ENCODE data around the gene IL1RAPL1.
"Not testable (repeated sequence)": the region's sequence is repeated elsewhere in the genome, so short reads cannot be mapped to it uniquely, and the experiment has no call there.

IL1RAPL1 gene

GRCh38 chrX:28626515-28626914 lies 39.3 kb downstream of the IL1RAPL1 start:
- no peak for DNase-seq (ENCODE audit: low read depth in 2 of 2)

DNA sequence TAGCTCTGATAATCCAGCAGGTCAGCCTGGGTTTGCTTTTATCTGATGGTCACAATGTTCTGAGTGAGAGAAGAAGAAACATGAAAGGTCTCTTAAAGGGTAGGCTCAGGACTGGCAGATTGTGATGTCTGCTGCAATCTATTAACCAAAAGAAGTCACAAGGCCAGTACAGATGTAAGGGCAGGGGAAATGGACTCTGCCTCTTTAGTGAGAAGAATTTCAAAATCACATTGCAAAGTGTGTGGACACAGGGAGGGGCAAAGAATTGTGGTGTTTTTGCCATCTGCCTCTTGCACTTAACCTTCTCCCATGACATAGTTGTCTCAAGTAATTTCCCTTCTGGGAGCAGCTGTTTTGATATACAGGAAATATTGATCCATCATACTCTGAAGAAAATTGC lies 40.9 kb downstream of the IL1RAPL1 start:
- DNase-seq (ENCODE audit: low read depth in 2 of 2), result no peak

DNA sequence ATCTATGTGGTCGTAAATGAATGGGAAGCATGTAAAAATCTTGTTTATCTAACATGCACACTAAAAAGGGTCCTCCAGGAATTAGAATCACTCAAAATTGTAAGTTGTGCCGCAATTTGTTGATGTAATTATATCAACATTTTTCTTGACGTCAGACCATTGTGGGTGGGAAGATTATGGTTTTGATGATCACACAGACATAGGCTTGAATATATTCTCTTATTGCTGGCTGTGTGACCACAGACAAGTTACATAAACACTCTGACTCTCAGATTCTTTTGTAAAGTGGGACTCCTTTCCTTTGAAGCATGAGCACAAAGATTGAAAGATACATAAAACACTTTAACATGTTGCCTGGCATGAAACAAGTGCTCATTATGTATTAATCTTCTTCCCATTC lies 51.5 kb downstream of the IL1RAPL1 start:
- DNase-seq (ENCODE audit: low read depth in 2 of 2), result no peak

GRCh38 chrX:28639451-28639850 lies 52.2 kb downstream of the IL1RAPL1 start:
- DNase-seq (ENCODE audit: low read depth in 2 of 2), result no peak

DNA sequence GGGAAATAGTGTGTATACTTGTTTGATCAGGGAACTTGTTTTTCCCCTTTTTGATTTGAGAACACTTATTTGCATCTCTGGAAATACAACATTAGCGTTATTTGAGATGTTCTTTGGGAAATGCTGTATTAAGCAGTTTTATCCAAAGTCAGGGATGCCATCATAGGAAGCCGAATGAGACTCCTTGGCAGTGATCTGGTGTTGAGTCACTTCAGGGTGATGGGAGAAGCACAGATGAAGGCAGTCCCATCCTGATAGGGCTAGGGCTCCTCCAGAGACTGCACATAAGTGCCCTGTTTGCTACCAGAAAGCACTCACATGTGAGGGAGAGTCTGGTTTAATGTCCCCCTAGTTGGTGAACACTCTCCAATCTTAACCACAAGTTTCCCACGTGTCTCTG lies 62.3 kb downstream of the IL1RAPL1 start:
- no peak for DNase-seq (ENCODE audit: low read depth in 2 of 2)

- no peak for DNase-seq (ENCODE audit: low read depth in 2 of 2)
Measured at GRCh38 chrX:28651186-28651585, 63.9 kb downstream of the IL1RAPL1 start.

GRCh38 chrX:28659269-28659668 lies 72.0 kb downstream of the IL1RAPL1 start:
- DNase-seq (ENCODE audit: low read depth in 2 of 2), result no peak

- DNase-seq (ENCODE audit: low read depth in 2 of 2), result no peak
Measured at GRCh38 chrX:28665778-28666177, 78.5 kb downstream of the IL1RAPL1 start.

GRCh38 chrX:28668303-28668702 lies 81.1 kb downstream of the IL1RAPL1 start:
- no peak for DNase-seq (ENCODE audit: low read depth in 2 of 2)

DNA sequence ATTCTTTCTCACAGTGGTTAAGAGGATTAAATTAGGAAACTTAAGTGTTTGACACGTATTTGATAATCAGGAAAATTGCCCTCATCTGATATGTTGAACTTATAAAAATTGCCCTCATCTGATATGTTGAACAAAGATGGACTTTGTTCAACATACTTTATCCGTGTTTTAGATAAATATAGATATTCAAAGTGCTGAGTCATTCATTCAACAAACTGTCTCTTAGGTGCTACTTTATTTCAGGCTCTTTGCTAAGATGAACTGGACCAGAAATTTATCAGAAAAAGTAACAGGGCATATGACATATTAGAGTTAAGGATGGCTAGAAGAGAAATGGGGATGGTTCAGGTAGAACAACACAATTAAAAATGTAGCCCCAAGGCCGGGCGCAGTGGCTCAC lies 81.7 kb downstream of the IL1RAPL1 start:
- no peak for DNase-seq (ENCODE audit: low read depth in 2 of 2)

DNA sequence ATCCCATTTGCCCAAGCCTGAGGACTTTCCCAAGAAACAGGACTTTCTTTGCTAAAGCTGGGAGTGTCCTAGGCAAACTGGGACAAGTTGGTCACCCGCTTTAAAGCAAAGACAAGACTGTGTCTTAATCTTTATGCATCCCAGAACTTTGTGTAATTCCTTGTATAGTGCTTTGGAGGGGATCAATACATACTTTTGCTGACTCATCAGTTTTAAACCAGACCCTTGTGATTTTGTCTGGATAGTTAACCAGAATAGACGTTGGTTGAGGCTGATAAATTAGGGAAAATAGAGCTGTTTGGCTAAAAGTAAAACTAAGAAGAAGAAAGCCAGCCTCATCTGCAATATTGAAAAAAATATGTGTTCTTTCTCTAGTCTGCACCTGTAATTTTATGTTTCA lies 82.8 kb downstream of the IL1RAPL1 start:
- DNase-seq (ENCODE audit: low read depth in 2 of 2), result no peak

GRCh38 chrX:28675173-28675572 lies 87.9 kb downstream of the IL1RAPL1 start:
- DNase-seq (ENCODE audit: low read depth in 2 of 2), result no peak

DNA sequence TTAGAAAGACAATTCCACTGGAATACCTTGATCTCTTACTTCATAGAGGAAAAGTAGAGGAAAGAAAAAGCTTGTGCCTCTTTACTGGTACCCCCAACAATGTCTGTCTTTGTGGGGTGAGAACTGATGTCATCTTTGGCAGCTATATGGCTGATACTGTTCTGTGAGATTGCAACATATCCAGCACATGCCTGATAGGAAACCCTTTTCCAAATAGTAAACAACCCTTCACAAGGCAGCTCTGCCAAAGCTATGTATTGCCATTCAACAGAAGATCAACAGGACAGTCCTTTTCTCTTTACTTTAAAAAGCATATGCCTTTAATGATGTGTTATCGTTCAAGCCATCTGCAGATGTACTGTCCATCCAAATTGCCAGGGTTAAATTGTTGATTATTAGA lies 105.9 kb downstream of the IL1RAPL1 start:
- DNase-seq (ENCODE audit: low read depth in 2 of 2), result no peak

DNA sequence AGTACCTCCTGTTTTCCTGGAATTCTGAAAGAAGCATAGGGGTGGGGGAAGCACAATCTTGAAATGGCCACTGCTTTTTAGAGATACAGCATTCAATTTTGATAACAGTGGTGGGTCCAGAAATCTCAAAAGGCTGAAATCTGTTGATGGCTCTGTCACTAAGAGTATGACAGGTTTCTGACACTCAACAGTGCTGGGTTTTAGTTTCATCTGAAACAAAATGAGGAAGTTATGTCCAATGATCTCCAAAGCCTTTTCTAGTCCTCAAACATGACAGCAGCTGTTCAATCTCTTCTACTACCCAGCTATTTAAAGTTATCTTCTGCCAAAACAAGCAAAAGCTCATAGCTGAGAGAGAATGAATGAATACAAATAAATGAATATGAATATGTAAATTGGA lies 110.5 kb downstream of the IL1RAPL1 start:
- DNase-seq (ENCODE audit: low read depth in 2 of 2), result no peak

- no peak for DNase-seq (ENCODE audit: low read depth in 2 of 2)
Measured at GRCh38 chrX:28701222-28701621, 114.0 kb downstream of the IL1RAPL1 start.

DNA sequence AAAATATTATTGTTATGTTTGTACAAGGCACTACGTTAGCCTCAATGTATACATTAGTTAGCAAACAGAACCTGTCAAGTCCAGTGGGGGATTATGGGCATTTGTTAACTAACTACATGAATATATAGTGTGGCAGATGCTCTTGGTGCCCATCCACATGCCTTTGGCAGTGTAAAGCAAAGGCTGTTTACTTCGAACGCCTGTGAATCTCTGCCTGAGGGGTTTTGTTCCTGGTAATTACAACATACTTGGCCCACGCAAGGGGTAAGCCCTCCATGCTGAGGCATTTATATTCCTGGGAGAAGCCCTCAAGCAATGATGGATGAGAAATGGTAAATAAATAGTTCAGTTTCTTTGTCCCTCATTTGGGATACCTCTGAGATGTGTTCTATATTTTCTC lies 119.7 kb downstream of the IL1RAPL1 start:
- DNase-seq (ENCODE audit: low read depth in 2 of 2), result no peak

GRCh38 chrX:28709421-28709820 lies 122.2 kb downstream of the IL1RAPL1 start:
- DNase-seq (ENCODE audit: low read depth in 2 of 2), result no peak

GRCh38 chrX:28717864-28718263 lies 130.6 kb downstream of the IL1RAPL1 start:
- no peak for DNase-seq (ENCODE audit: low read depth in 2 of 2)

GRCh38 chrX:28718450-28718849 lies 131.2 kb downstream of the IL1RAPL1 start:
- no peak for DNase-seq (ENCODE audit: low read depth in 2 of 2)

- DNase-seq (ENCODE audit: low read depth in 2 of 2), result no peak
Measured at GRCh38 chrX:28719620-28720019, 132.4 kb downstream of the IL1RAPL1 start.

DNA sequence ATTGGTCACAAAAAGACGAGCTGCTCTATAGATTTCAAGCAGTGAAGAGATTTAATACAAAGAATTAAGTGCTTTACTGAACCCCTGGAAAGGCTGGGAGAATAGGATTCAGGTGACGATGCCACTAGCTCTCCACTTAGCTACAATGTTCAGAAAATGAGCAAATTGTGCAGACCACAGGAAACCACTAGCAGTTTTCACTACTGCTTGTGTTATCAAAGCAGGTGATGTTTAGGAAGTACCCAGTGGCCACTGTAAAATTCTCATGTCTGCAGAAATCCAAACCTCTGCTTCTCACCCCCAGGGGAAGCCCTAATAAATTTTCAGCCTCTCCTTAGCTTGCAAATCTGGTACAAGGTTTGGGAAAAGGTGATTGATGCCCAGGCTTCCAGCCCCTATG lies 165.1 kb downstream of the IL1RAPL1 start:
- DNase-seq (ENCODE audit: low read depth in 2 of 2), result no peak

DNA sequence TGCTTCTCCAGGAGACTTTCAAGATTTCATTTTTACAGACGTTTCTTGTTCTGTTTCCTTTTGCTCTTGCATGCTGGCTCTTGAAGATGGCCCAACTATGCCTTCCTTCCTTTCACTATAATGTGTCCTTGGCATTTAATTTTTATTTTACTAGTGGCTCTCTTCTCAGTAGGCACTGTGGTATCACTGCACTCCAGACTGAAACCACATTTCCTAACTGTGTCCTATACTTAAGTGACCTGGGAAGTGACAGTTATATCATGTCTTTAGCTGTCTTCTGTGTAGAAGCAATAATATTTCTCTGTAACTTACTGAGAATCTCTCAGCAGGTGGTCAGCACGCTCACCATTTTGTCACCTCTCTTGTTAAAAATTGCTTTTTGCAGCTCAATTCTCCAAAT lies 168.9 kb downstream of the IL1RAPL1 start:
- DNase-seq (ENCODE audit: low read depth in 2 of 2), result no peak

DNA sequence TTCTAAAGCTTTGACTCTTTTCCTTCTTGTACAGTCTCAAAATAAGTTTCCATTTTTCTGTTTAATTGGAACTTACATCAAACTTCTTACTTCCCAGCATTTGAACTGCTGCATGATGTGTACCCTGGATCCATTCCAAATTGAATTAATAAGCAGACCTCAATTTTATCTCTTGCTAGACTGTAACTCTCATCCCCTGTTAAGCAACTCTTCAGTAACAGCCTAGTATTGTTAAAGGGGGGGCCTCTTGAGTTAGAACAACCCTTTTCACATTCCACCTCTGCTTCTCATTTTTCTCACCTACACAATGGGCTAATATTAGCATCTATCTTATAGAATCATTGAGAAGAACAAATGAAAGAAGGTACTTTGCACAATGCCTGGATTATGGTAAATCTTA lies 169.4 kb downstream of the IL1RAPL1 start:
- DNase-seq (ENCODE audit: low read depth in 2 of 2), result no peak

GRCh38 chrX:28757290-28757689 lies 170.0 kb downstream of the IL1RAPL1 start:
- DNase-seq (ENCODE audit: low read depth in 2 of 2), result no peak

DNA sequence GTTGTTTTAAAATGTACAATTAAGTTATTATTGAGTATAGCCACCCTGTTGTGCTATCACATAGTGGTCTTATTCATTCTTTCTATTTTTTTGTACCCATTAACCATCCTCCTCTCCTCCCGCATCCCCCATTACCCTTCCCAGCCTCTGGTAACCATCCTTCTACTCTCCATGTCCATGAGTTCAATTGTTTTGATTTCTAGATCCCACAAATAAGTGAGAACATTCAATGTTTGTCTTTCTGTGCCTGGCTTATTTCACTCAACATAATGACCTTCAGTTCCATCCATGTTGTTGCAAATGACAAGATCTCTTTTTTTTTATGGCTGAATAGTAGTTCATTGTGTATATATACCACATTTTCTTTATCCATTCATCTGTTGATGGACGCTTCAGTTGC lies 179.3 kb downstream of the IL1RAPL1 start:
- not testable (repeated sequence) for DNase-seq (ENCODE audit: low read depth in 2 of 2)
